BE2C (cell line): ENCODE results near the gene FATE1.

ENCODE experiments used
- DNase-seq: peaks from one replicate; pipeline ENCODE4 v3.0.0-alpha.2; 2020
- H3K27me3 ChIP-seq: fragments of 250-450 bp; sonication (Bioruptor Pico); 2 replicates; pipeline ENCODE4 v1.5.1; 2020; ENCODE audit warnings: mild to moderate bottlenecking
- H3K36me3 ChIP-seq: fragments of 250-450 bp; sonication (Bioruptor Pico); 2 replicates; pipeline ENCODE4 v1.5.1; 2020; ENCODE audit warnings: mild to moderate bottlenecking
- H3K4me1 ChIP-seq: fragments of 250-450 bp; sonication (Bioruptor Pico); 2 replicates; pipeline ENCODE4 v1.5.1; 2020
- H3K4me3 ChIP-seq: 2 replicates; pipeline ENCODE4 v1.5.1; 2011; ENCODE audit warnings: low read depth, low read length
- H3K9me3 ChIP-seq: fragments of 250-450 bp; sonication (Bioruptor Pico); 2 replicates; pipeline ENCODE4 v1.5.1; 2020
- TF ChIP-seq, protein P1 (sequence below): IDR thresholded peaks from 2 replicates; pipeline ENCODE4 v1.5.1; 2012; ENCODE audit warnings: mild to moderate bottlenecking, low read depth, low read length

Gene FATE1

DNA sequence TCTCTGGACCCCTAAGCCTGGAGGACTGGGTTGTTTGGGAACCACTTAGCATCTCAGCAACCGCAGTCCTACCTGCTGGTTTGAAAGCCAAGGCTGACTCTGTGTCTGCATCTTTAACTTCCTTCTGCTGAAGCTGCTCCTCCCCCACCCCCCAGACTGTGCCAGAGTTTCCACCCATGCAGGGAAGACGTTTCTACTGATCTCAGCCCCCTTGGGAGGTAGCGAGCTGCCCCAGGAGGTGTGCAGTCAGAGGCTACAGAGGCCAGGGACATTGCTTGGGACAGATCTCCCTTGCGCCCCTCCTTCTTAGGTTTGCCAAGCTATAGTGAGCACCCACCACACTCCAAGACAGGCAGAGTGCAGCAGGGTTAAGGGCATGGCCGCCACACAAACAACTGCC lies 4.7 kb upstream of the FATE1 start:
- Histone ChIP-seq H3K4me1 (no peaks in the 10 kb centered on the region), H3K4me3 (no peak overlapping the region), H3K27me3 (no peaks in the 10 kb centered on the region), H3K36me3 (no peaks in the 10 kb centered on the region), H3K9me3 (no peaks in the 10 kb centered on the region)
- no peak for DNase-seq
- TF ChIP-seq, protein P1, sequence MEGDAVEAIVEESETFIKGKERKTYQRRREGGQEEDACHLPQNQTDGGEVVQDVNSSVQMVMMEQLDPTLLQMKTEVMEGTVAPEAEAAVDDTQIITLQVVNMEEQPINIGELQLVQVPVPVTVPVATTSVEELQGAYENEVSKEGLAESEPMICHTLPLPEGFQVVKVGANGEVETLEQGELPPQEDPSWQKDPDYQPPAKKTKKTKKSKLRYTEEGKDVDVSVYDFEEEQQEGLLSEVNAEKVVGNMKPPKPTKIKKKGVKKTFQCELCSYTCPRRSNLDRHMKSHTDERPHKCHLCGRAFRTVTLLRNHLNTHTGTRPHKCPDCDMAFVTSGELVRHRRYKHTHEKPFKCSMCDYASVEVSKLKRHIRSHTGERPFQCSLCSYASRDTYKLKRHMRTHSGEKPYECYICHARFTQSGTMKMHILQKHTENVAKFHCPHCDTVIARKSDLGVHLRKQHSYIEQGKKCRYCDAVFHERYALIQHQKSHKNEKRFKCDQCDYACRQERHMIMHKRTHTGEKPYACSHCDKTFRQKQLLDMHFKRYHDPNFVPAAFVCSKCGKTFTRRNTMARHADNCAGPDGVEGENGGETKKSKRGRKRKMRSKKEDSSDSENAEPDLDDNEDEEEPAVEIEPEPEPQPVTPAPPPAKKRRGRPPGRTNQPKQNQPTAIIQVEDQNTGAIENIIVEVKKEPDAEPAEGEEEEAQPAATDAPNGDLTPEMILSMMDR: no peak

DNA sequence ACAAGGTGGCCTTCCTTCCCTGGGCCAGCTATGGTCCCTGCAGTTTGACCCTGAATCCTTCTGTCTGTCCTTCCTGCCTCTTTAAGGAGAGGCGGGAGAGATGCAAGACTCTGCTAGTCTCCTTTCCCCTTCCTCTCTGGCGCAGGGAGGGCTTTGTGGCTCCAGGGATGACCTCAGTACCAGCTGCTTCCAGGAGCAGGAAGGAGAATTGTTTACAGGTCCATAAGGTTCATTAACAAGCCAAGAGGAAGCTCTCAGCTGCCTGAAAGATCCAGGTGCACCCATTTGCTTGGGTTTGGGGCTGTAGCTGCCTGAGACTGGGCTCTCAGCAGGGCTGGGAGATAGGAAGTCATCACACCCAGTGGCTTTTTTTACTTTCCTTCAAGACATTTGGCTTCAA lies 4.0 kb upstream of the FATE1 start:
- TF ChIP-seq, protein P1: no peak
- no peak for DNase-seq
- H3K4me1 ChIP-seq: no peaks in the 10 kb centered on the region
- no peaks in the 10 kb centered on the region for H3K36me3 ChIP-seq
- no peaks in the 10 kb centered on the region for H3K9me3 ChIP-seq
- no peak overlapping the region for H3K4me3 ChIP-seq
- H3K27me3 ChIP-seq: no peaks in the 10 kb centered on the region

DNA sequence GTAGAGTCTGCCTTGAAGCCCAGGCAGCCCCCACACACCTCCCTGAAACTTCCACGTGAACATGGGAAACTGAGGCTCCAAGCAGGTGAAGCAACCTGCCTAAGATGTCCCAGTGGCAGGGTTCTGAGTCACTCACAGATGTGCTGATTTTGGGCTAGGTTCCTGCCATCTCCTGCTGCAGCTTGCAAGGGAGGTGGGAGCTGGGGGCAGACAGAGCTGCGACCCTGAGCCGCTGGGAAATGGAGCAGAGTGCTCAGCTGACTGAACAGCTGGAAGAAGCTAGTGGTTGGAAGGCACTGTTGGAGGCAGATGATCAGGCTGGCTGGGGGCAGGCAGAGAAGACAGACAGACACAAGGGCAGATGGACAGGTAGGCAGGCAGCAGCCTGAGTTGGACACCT lies 3.6 kb upstream of the FATE1 start:
- Histone ChIP-seq H3K36me3 (no peaks in the 10 kb centered on the region), H3K27me3 (no peaks in the 10 kb centered on the region), H3K9me3 (no peaks in the 10 kb centered on the region), H3K4me1 (no peaks in the 10 kb centered on the region), H3K4me3 (no peak overlapping the region)
- TF ChIP-seq, protein P1: no peak
- DNase-seq: no peak

DNA sequence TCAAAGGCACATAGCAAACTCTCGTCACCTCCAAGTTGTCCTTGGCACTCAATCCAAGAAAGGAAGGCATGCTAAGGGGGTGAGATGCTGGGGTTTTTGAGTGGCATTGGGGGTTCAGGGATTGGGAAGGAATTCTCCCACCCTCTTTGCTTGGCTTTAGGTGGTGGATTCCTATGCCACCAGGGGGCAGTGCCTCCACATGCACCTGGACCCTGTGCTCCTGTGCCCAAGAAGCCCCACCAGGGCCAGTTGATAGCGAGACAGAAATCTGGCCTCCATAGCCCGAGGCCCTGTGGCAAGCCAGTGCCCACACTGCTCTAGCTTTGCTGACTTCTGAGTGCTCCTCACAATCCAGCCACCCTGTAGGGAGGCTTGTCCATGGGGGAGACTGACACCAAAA lies 2.0 kb upstream of the FATE1 start:
- DNase-seq: peak; percentile 15
- Histone ChIP-seq H3K4me1 (no peaks in the 10 kb centered on the region), H3K27me3 (no peaks in the 10 kb centered on the region), H3K9me3 (no peaks in the 10 kb centered on the region), H3K36me3 (no peaks in the 10 kb centered on the region), H3K4me3 (no peak overlapping the region)
- TF ChIP-seq, protein P1: peak; percentile 25

DNA sequence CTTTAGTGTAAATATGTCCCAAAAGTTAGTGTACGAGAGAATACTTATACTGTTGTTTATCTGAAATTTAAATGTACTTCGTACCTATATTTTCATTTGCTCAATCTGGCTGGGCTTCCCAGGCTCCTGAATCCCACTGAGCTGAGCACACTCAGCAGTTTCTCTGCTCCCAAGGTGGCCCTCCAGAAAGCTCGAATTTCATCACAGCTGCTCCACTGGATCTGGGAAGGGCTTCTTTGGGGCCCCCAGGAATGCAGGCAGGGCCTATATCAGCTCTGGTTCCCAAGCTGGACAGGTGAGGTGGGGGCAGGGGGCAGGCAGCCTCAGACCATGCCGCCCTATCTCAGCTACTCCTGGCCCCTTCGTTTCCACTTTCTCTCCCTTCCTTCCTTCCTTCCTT lies 1.5 kb upstream of the FATE1 start:
- TF ChIP-seq, protein P1: no peak
- DNase-seq: no peak
- Histone ChIP-seq H3K27me3 (no peaks in the 10 kb centered on the region), H3K36me3 (no peaks in the 10 kb centered on the region), H3K9me3 (no peaks in the 10 kb centered on the region), H3K4me3 (no peak overlapping the region), H3K4me1 (no peaks in the 10 kb centered on the region)

DNA sequence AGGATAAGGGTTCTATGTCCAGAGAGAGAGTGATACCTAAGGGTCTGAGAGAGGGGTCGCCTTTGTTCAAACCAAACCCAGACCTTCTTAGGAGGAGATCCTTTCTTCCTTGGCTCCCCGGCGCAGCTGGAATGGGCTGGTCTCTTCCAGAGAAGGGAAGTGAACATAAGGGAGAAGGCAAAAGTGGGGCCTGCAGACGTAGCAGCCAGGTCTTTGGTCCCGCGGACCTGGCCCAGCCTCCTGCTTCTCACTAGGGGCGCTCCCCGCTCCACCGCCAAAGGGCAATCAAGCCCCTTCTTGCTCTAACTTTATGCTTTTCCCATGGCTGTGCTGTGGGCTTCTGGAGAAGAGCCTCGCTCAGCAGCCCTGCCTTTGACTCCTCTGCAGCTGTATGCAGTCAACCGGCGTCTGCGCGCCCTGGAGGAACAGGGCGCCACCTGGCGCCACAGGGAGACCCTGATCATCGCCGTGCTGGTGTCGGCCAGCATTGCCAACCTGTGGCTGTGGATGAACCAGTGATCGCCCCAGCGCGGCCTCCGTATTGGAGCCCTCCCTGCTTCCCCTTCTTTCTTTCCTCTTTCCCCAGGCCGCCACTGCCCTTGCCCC lies 6.5 kb downstream of the FATE1 start:
- TF ChIP-seq, protein P1: no peak
- Histone ChIP-seq H3K9me3 (no peaks in the 10 kb centered on the region), H3K27me3 (no peaks in the 10 kb centered on the region), H3K36me3 (no peaks in the 10 kb centered on the region), H3K4me3 (no peak overlapping the region), H3K4me1 (no peaks in the 10 kb centered on the region)
- DNase-seq: no peak
